Duodenal mucosa (tissue), 2 donors: Measurements from ENCODE around the gene ZSWIM7.

Source experiments
- H3K27ac ChIP-seq: one replicate; pipeline ENCODE4 v1.7.0; 2013; ENCODE audit warnings: low read depth, low read length
- H3K27me3 ChIP-seq, 2 donors: one replicate each; pipeline ENCODE4 v1.7.0; 2013; ENCODE audit warnings: low read length in 2 of 2, control low read depth in 1 of 2; ENCODE audit not compliant: insufficient read depth in 2 of 2, control insufficient read depth in 1 of 2
- H3K36me3 ChIP-seq, 2 donors: one replicate each; pipeline ENCODE4 v1.7.0; 2013; ENCODE audit warnings: low read length in 2 of 2, control low read depth in 1 of 2; ENCODE audit not compliant: insufficient read depth in 2 of 2, control insufficient read depth in 1 of 2
- H3K4me1 ChIP-seq, 2 donors: one replicate each; pipeline ENCODE4 v1.7.0; 2013; ENCODE audit warnings: low read length in 2 of 2, control low read depth in 1 of 2; ENCODE audit not compliant: insufficient read depth in 2 of 2, control insufficient read depth in 1 of 2
- H3K4me3 ChIP-seq, 2 donors: one replicate each; pipeline ENCODE4 v1.7.0; 2013; ENCODE audit warnings: low read length in 2 of 2, low read depth in 1 of 2
- H3K9ac ChIP-seq, 2 donors: one replicate each; pipeline ENCODE4 v1.7.0; 2013; ENCODE audit warnings: low read length in 2 of 2, low read depth in 1 of 2
- H3K9me3 ChIP-seq, 2 donors: one replicate each; pipeline ENCODE4 v1.7.0; 2013; ENCODE audit warnings: low read length in 2 of 2, control low read depth in 1 of 2; ENCODE audit not compliant: control insufficient read depth in 1 of 2

Gene ZSWIM7

GRCh38 chr17:16026895-16027294 lies 27.4 kb upstream of the ZSWIM7 start:
- no peak overlapping the region for H3K9ac ChIP-seq

GRCh38 chr17:16025202-16025601 lies 25.7 kb upstream of the ZSWIM7 start:
- Histone ChIP-seq H3K4me3 (no peak overlapping the region), H3K9ac (no peak overlapping the region), H3K27me3 (no peaks in the 10 kb centered on the region), H3K9me3 (no peaks in the 10 kb centered on the region), H3K36me3 (peaks cover 39 to 84% of the 10 kb centered on the region in 2 donors), H3K4me1 (no peaks in the 10 kb centered on the region), H3K27ac (no peak overlapping the region)

More at GRCh38 chr17:16026895-16027294, 27.4 kb upstream of the ZSWIM7 start:
- Histone ChIP-seq H3K36me3 (peaks cover 43 to 95% of the 10 kb centered on the region in 2 donors), H3K9me3 (no peaks in the 10 kb centered on the region), H3K27ac (no peak overlapping the region), H3K4me1 (no peaks in the 10 kb centered on the region), H3K4me3 (no peak overlapping the region), H3K27me3 (no peaks in the 10 kb centered on the region)

DNA sequence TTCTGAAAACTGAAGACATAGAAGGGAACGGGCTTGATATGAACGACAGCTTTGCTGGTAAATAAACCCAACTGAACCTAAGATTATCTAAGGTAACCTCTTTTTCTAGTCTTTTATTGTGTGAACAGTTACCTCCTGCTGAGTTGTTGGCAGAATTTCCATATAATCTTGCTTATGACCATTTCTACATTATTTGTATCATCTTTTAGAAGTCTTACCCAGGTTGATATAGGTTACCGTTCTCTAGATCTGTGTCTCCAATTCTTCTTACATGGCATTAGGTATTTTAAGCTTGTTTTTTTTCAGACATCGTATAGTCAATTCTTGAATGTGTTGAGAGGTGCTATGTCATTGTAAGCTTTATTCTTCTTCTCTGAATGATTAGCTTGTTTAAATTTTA lies 24.4 kb upstream of the ZSWIM7 start:
- Histone ChIP-seq H3K9me3 (no peaks in the 10 kb centered on the region), H3K4me3 (no peak overlapping the region), H3K36me3 (peaks cover 45 to 78% of the 10 kb centered on the region in 2 donors), H3K9ac (no peak overlapping the region), H3K27ac (no peak overlapping the region), H3K27me3 (no peaks in the 10 kb centered on the region), H3K4me1 (no peaks in the 10 kb centered on the region)

- Histone ChIP-seq H3K9ac (no peak overlapping the region), H3K4me1 (no peaks in the 10 kb centered on the region), H3K27ac (no peak overlapping the region), H3K4me3 (no peak overlapping the region), H3K9me3 (no peaks in the 10 kb centered on the region), H3K27me3 (no peaks in the 10 kb centered on the region), H3K36me3 (peaks cover 12 to 43% of the 10 kb centered on the region in 2 donors)
These were observed 19.8 kb upstream of the ZSWIM7 start for GRCh38 chr17:16019347-16019746.

GRCh38 chr17:16013943-16014407 lies 14.5 kb upstream of the ZSWIM7 start:
- Histone ChIP-seq H3K4me1 (peaks cover 4 to 6% of the 10 kb centered on the region in 2 donors), H3K9me3 (no peaks in the 10 kb centered on the region), H3K4me3 (no peak overlapping the region), H3K9ac (no peak overlapping the region), H3K36me3 (peaks cover 4 to 19% of the 10 kb centered on the region in 2 donors), H3K27me3 (no peaks in the 10 kb centered on the region), H3K27ac (no peak overlapping the region)

DNA sequence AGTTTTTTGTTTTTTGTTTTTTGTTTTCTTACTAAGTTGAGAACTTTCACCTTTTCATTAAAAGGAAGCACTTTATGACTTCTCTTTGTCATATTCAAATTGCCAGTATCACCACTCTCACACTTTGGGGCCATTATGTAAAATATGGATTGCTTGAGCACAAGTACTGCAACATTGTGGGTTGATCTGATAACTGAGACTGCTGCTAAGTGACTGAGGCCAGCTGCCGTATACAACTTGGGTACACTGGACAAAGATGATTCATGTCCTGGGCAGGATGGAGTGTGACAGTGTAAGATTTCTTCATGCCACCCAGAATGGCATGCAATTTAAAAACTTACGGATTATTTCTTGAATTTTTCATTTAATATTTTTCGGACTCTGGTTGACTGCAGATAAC lies 7.9 kb upstream of the ZSWIM7 start:
- H3K36me3 ChIP-seq = peaks cover 40 to 66% of the 10 kb centered on the region in 2 donors
- H3K9ac ChIP-seq = no peak overlapping the region
- no peak overlapping the region for H3K27ac ChIP-seq
- no peak overlapping the region for H3K4me3 ChIP-seq
- no peaks in the 10 kb centered on the region for H3K27me3 ChIP-seq
- peaks cover 0 to 2% of the 10 kb centered on the region in 2 donors for H3K9me3 ChIP-seq
- peaks cover 4 to 6% of the 10 kb centered on the region in 2 donors for H3K4me1 ChIP-seq

- Histone ChIP-seq H3K27ac (no peak overlapping the region), H3K4me3 (no peak overlapping the region), H3K36me3 (peaks cover 47 to 75% of the 10 kb centered on the region in 2 donors), H3K27me3 (no peaks in the 10 kb centered on the region), H3K4me1 (peaks cover 7 to 10% of the 10 kb centered on the region in 2 donors), H3K9me3 (peaks cover 0 to 14% of the 10 kb centered on the region in 2 donors), H3K9ac (no peak overlapping the region)
These were observed 6.1 kb upstream of the ZSWIM7 start for GRCh38 chr17:16005636-16006035.

DNA sequence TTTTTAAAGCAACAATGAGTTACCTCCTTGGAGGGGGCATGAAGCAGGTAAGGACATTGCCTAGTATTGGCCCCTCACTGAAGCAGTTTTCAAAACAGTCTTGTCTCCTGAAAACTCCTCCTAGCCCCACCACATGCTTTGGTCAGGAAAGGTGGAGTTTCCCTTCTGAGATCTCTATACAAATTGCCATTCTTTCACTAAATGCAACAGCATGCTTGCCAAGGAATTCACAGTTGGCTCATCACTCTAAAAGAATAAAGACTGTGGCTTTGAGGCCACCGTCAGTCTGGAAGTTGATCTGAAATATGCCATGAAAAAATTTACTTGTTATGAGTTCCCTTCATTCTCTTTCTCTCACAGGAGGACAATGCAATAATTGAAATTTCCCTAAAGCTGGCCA lies 4.3 kb upstream of the ZSWIM7 start:
- Histone ChIP-seq H3K36me3 (peaks cover 47 to 75% of the 10 kb centered on the region in 2 donors), H3K4me3 (no peak overlapping the region), H3K4me1 (peaks cover 10 to 13% of the 10 kb centered on the region in 2 donors), H3K9ac (no peak overlapping the region), H3K9me3 (peaks cover 0 to 14% of the 10 kb centered on the region in 2 donors), H3K27me3 (no peaks in the 10 kb centered on the region), H3K27ac (no peak overlapping the region)

DNA sequence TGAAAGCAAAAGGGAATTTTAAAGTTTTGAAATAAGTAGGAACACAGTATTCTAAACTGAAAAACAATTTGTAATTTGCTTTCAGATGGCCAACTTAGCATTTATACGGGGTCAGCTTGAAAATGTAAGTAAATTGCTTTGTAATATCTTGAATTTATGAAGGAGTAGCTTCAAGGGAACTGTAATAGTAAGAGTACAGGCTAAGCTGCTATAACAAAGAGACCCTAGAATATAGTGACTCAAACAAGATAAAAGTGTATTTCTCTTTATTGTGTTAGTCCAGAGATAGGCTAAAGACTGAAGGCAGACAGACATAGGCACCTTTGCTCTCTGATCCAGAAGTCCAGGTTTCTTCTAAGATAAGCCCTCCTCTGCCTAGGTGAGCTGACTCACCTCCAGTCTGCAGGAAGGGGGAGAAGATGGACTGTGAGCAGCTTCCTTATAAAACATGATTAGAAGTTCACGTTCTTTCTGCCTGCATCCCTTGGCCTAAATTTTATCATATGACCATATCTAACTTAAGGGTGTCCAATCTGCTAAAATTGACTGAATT lies 3.3 kb upstream of the ZSWIM7 start:
- peaks cover 10 to 17% of the 10 kb centered on the region in 2 donors for H3K4me1 ChIP-seq
- no peak overlapping the region for H3K9ac ChIP-seq
- H3K9me3 ChIP-seq = peaks cover 0 to 14% of the 10 kb centered on the region in 2 donors
- H3K27me3 ChIP-seq = no peaks in the 10 kb centered on the region
- H3K4me3 ChIP-seq = no peak overlapping the region
- no peak overlapping the region for H3K27ac ChIP-seq
- peaks cover 38 to 64% of the 10 kb centered on the region in 2 donors for H3K36me3 ChIP-seq

DNA sequence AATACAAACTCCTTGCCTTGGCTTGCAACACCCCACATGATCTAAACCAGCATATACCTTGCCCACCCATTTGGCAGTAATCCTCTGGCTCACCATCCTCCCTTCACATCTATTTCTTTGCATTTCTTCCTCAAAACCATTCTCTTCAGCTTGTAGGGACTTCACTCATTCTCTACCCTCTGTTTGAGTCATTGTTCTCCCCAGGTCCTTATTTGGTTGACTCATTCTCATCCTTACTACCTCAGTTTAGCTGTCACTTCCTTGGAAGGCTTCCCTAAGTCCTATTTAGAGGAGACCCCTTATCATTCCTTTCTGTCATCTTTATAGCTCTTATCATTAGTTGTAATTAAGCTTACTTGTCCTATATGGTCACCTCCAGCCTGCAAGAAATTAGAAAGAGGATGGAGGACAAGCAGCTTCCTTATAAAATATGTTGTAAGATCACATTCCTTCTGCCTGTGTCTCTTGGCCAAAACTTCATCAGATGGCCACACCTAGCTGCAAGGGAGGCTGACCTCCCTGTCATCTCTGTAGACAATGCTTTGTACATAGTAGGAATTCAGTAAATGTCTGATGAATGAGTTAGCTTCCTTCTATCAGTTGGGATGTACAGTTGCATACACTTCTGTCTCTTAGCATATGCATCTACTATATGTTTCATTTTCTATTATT lies 1.9 kb upstream of the ZSWIM7 start:
- peak overlapping the region in 1 of 2 donors; percentile 88 for H3K9ac ChIP-seq
- H3K27ac ChIP-seq = no peak overlapping the region
- peak overlapping the region; percentile 86 to 91 for H3K4me3 ChIP-seq
- H3K9me3 ChIP-seq = peaks cover 0 to 14% of the 10 kb centered on the region in 2 donors
- no peaks in the 10 kb centered on the region for H3K27me3 ChIP-seq
- peaks cover 10 to 17% of the 10 kb centered on the region in 2 donors for H3K4me1 ChIP-seq
- H3K36me3 ChIP-seq = peaks cover 33 to 50% of the 10 kb centered on the region in 2 donors
